Naive B cell (primary cell): Measurements from ENCODE around the gene SLC25A12. TPM values are rescaled to one million over a fixed set of nuclear protein-coding genes. Genes with fewer than 3 reads are reported as not detected.
"Not testable (repeated sequence)": the region's sequence is repeated elsewhere in the genome, so short reads cannot be mapped to it uniquely, and the experiment has no call there.

Source experiments
- ATAC-seq, 2 donors: fragments of 150-1000 bp; cut with Tn5 transposase; 2 replicates each; pipeline ENCODE4 v1.10.0; 2021; ENCODE audit warnings: low read depth in 2 of 2, mild to moderate bottlenecking in 2 of 2, moderate library complexity in 2 of 2
- DNase-seq: peaks from one replicate; pipeline ENCODE4 v3.0.0; 2022
- H3K27ac Mint-ChIP-seq, 6 donors: one replicate each; pipeline ENCODE4 v1.8.0; 2020 to 2022; ENCODE audit warnings: mild to moderate bottlenecking in 6 of 6, mixed read lengths in 6 of 6, moderate library complexity in 5 of 6, inconsistent platforms in 2 of 6
- H3K27me3 Mint-ChIP-seq, 3 donors: one replicate each; pipeline ENCODE4 v1.8.0; 2021 to 2022; ENCODE audit warnings: mixed read lengths in 3 of 3, mild to moderate bottlenecking in 1 of 3
- H3K36me3 Mint-ChIP-seq, 2 donors: one replicate each; pipeline ENCODE4 v1.8.0; 2020 to 2022; ENCODE audit warnings: mixed read lengths in 2 of 2, inconsistent platforms in 1 of 2, mild to moderate bottlenecking in 1 of 2
- H3K4me1 Mint-ChIP-seq, 3 donors: one replicate each; pipeline ENCODE4 v1.8.0; 2020 to 2022; ENCODE audit warnings: mixed read lengths in 3 of 3, inconsistent platforms in 1 of 3, mild to moderate bottlenecking in 1 of 3, moderate library complexity in 1 of 3
- H3K4me3 Mint-ChIP-seq, 8 donors: one replicate each; pipeline ENCODE4 v1.8.0; 2020 to 2022; ENCODE audit warnings: mild to moderate bottlenecking in 8 of 8, mixed read lengths in 8 of 8, moderate library complexity in 8 of 8, inconsistent platforms in 2 of 8
- H3K9me3 Mint-ChIP-seq, 7 donors: one replicate each; pipeline ENCODE4 v1.8.0; 2020 to 2022; ENCODE audit warnings: mixed read lengths in 7 of 7, mild to moderate bottlenecking in 5 of 7, inconsistent platforms in 2 of 7, moderate library complexity in 1 of 7
- polyA plus RNA-seq, 6 donors: library from polyadenylated mRNA; unstranded; fragments of 300-500 nt; fragmentation: Illumina TruSeq; gene quantifications; one replicate each; pipeline ENCODE4 v1.2.3, GENCODE V29; 2021; ENCODE audit warnings: low read depth in 6 of 6

SLC25A12 gene
- polyA plus RNA-seq, 6 donors from 2014 or later: 2.2 to 12.7 (median 10.0) TPM

- Mint-ChIP-seq H3K36me3 (no peaks in the 10 kb centered on the region), H3K4me3 (peak overlapping the region in 2 of 8 donors; percentile 33 to 65), H3K27ac (no peak overlapping the region), H3K9me3 (no peaks in the 10 kb centered on the region), H3K27me3 (peaks cover 0 to 10% (median 0%) of the 10 kb centered on the region in 3 donors), H3K4me1 (no peaks in the 10 kb centered on the region)
- DNase-seq (no peak), ATAC-seq (no peak)
Observed at GRCh38 chr2:171909266-171909665, 15.2 kb upstream of the SLC25A12 start.

GRCh38 chr2:171908235-171908634, 14.2 kb upstream of the SLC25A12 start:
- Mint-ChIP-seq H3K9me3 (no peaks in the 10 kb centered on the region), H3K27me3 (peaks cover 0 to 10% (median 0%) of the 10 kb centered on the region in 3 donors), H3K36me3 (no peaks in the 10 kb centered on the region), H3K4me3 (no peak overlapping the region), H3K27ac (no peak overlapping the region), H3K4me1 (peaks cover 0 to 1% (median 0%) of the 10 kb centered on the region in 3 donors)
- no peak for DNase-seq
- no peak for ATAC-seq

- Mint-ChIP-seq H3K4me3 (no peak overlapping the region), H3K4me1 (peaks cover 3 to 15% (median 11%) of the 10 kb centered on the region in 3 donors), H3K9me3 (no peaks in the 10 kb centered on the region), H3K27me3 (peaks cover 0 to 5% (median 0%) of the 10 kb centered on the region in 3 donors), H3K27ac (no peak overlapping the region), H3K36me3 (no peaks in the 10 kb centered on the region)
- DNase-seq (no peak), ATAC-seq (peak in 1 of 2 donors; percentile 30)
Observed at GRCh38 chr2:171902840-171903420, 8.9 kb upstream of the SLC25A12 start.

GRCh38 chr2:171899623-171900282, 5.7 kb upstream of the SLC25A12 start:
- not testable (repeated sequence) for DNase-seq, H3K27me3 Mint-ChIP-seq, H3K27ac Mint-ChIP-seq, H3K4me3 Mint-ChIP-seq, ATAC-seq, H3K9me3 Mint-ChIP-seq, H3K36me3 Mint-ChIP-seq
- peaks cover 6 to 17% (median 17%) of the 10 kb centered on the region in 3 donors for H3K4me1 Mint-ChIP-seq

GRCh38 chr2:171895786-171896185, 1.7 kb upstream of the SLC25A12 start:
- ATAC-seq (no peak), DNase-seq (no peak)
- peak overlapping the region in 4 of 8 donors; percentile 5 to 100 (median 41) for H3K4me3 Mint-ChIP-seq
- H3K27me3 Mint-ChIP-seq: no peaks in the 10 kb centered on the region
- no peak overlapping the region for H3K27ac Mint-ChIP-seq
- peaks cover 0 to 10% of the 10 kb centered on the region in 2 donors for H3K36me3 Mint-ChIP-seq
- peaks cover 19 to 22% (median 20%) of the 10 kb centered on the region in 3 donors for H3K4me1 Mint-ChIP-seq
- H3K9me3 Mint-ChIP-seq: no peaks in the 10 kb centered on the region

- H3K27me3 Mint-ChIP-seq: no peaks in the 10 kb centered on the region
- ATAC-seq: no peak
Observed at GRCh38 chr2:171894612-171894947, 536 bp upstream of the SLC25A12 start.

GRCh38 chr2:171893196-171893823, 734 bp downstream of the SLC25A12 start:
- Mint-ChIP-seq H3K4me1 (peaks cover 22 to 33% (median 29%) of the 10 kb centered on the region in 3 donors), H3K27ac (peak overlapping the region; percentile 38 to 94 (median 86)), H3K36me3 (peaks cover 0 to 10% of the 10 kb centered on the region in 2 donors), H3K9me3 (no peaks in the 10 kb centered on the region), H3K4me3 (peak overlapping the region; percentile 97 to 100 (median 98)), H3K27me3 (no peaks in the 10 kb centered on the region)
- ATAC-seq (no peak), DNase-seq (peak; percentile 0)

More at GRCh38 chr2:171894612-171894947, 536 bp upstream of the SLC25A12 start:
- H3K4me1 Mint-ChIP-seq: peaks cover 22 to 25% (median 24%) of the 10 kb centered on the region in 3 donors
- H3K27ac Mint-ChIP-seq: peak overlapping the region; percentile 51 to 94 (median 89)
- H3K36me3 Mint-ChIP-seq: peaks cover 0 to 10% of the 10 kb centered on the region in 2 donors
- no peaks in the 10 kb centered on the region for H3K9me3 Mint-ChIP-seq
- DNase-seq: no peak
- H3K4me3 Mint-ChIP-seq: peak overlapping the region; percentile 97 to 100 (median 98)

GRCh38 chr2:171889808-171890207, 4.2 kb downstream of the SLC25A12 start:
- ATAC-seq: no peak
- H3K4me3 Mint-ChIP-seq: no peak overlapping the region

GRCh38 chr2:171889333-171889732, 4.7 kb downstream of the SLC25A12 start:
- no peaks in the 10 kb centered on the region for H3K27me3 Mint-ChIP-seq
- H3K4me3 Mint-ChIP-seq: no peak overlapping the region
- peak overlapping the region in 2 of 6 donors; percentile 27 to 30 for H3K27ac Mint-ChIP-seq
- DNase-seq (no peak), ATAC-seq (no peak)
- H3K9me3 Mint-ChIP-seq: no peaks in the 10 kb centered on the region
- peaks cover 12 to 28% (median 25%) of the 10 kb centered on the region in 3 donors for H3K4me1 Mint-ChIP-seq
- H3K36me3 Mint-ChIP-seq: peaks cover 0 to 15% of the 10 kb centered on the region in 2 donors

More at GRCh38 chr2:171889808-171890207, 4.2 kb downstream of the SLC25A12 start:
- peaks cover 17 to 32% (median 28%) of the 10 kb centered on the region in 3 donors for H3K4me1 Mint-ChIP-seq
- H3K27ac Mint-ChIP-seq: peak overlapping the region in 2 of 6 donors; percentile 3 to 8
- no peaks in the 10 kb centered on the region for H3K27me3 Mint-ChIP-seq
- H3K9me3 Mint-ChIP-seq: no peaks in the 10 kb centered on the region
- no peak for DNase-seq
- peaks cover 0 to 15% of the 10 kb centered on the region in 2 donors for H3K36me3 Mint-ChIP-seq

- H3K4me1 Mint-ChIP-seq: peaks cover 2 to 14% (median 4%) of the 10 kb centered on the region in 3 donors
- H3K4me3 Mint-ChIP-seq: no peak overlapping the region
- H3K9me3 Mint-ChIP-seq: no peaks in the 10 kb centered on the region
- no peaks in the 10 kb centered on the region for H3K27me3 Mint-ChIP-seq
- ATAC-seq: no peak
- no peak for DNase-seq
- H3K27ac Mint-ChIP-seq: peak overlapping the region in 3 of 6 donors; percentile 38 to 83 (median 62)
- peaks cover 0 to 5% of the 10 kb centered on the region in 2 donors for H3K36me3 Mint-ChIP-seq
Observed at GRCh38 chr2:171883275-171883893, 10.7 kb downstream of the SLC25A12 start.

- no peak for DNase-seq
- ATAC-seq: no peak
- Mint-ChIP-seq H3K4me1 (peaks cover 3 to 17% (median 4%) of the 10 kb centered on the region in 3 donors), H3K27ac (no peak overlapping the region), H3K4me3 (no peak overlapping the region), H3K9me3 (no peaks in the 10 kb centered on the region), H3K27me3 (no peaks in the 10 kb centered on the region), H3K36me3 (peaks cover 0 to 5% of the 10 kb centered on the region in 2 donors)
Observed at GRCh38 chr2:171882089-171882769, 11.8 kb downstream of the SLC25A12 start.

GRCh38 chr2:171880774-171881173, 13.3 kb downstream of the SLC25A12 start:
- peaks cover 4 to 17% (median 7%) of the 10 kb centered on the region in 3 donors for H3K4me1 Mint-ChIP-seq
- no peaks in the 10 kb centered on the region for H3K9me3 Mint-ChIP-seq
- no peak overlapping the region for H3K27ac Mint-ChIP-seq
- ATAC-seq: no peak
- no peak overlapping the region for H3K4me3 Mint-ChIP-seq
- H3K27me3 Mint-ChIP-seq: no peaks in the 10 kb centered on the region
- DNase-seq: no peak
- H3K36me3 Mint-ChIP-seq: peaks cover 0 to 2% of the 10 kb centered on the region in 2 donors

GRCh38 chr2:171879865-171880264, 14.2 kb downstream of the SLC25A12 start:
- DNase-seq (no peak), ATAC-seq (no peak)
- H3K4me3 Mint-ChIP-seq: no peak overlapping the region
- H3K4me1 Mint-ChIP-seq: peaks cover 4 to 17% (median 7%) of the 10 kb centered on the region in 3 donors
- peak overlapping the region in 2 of 6 donors; percentile 26 to 47 for H3K27ac Mint-ChIP-seq
- H3K36me3 Mint-ChIP-seq: peaks cover 5 to 7% of the 10 kb centered on the region in 2 donors
- peaks cover 0 to 6% (median 0%) of the 10 kb centered on the region in 7 donors for H3K9me3 Mint-ChIP-seq
- H3K27me3 Mint-ChIP-seq: no peaks in the 10 kb centered on the region
